GM18519 (cell line): ENCODE results near the gene SUN5.
"Not testable (repeated sequence)": the region's sequence is repeated elsewhere in the genome, so short reads cannot be mapped to it uniquely, and the experiment has no call there.

Experiments
- ATAC-seq: cut with Tn5 transposase; IDR thresholded peaks from one replicate; pipeline ENCODE4 v1.9.1; 2021; ENCODE audit warnings: mild to moderate bottlenecking, moderate library complexity; ENCODE audit not compliant: unreplicated experiment, low FRiP score

SUN5 gene

GRCh38 chr20:32979201-32979998, 24.8 kb downstream of the SUN5 start:
- no peak for ATAC-seq

GRCh38 chr20:32978009-32978335, 26.3 kb downstream of the SUN5 start:
- no peak for ATAC-seq

DNA sequence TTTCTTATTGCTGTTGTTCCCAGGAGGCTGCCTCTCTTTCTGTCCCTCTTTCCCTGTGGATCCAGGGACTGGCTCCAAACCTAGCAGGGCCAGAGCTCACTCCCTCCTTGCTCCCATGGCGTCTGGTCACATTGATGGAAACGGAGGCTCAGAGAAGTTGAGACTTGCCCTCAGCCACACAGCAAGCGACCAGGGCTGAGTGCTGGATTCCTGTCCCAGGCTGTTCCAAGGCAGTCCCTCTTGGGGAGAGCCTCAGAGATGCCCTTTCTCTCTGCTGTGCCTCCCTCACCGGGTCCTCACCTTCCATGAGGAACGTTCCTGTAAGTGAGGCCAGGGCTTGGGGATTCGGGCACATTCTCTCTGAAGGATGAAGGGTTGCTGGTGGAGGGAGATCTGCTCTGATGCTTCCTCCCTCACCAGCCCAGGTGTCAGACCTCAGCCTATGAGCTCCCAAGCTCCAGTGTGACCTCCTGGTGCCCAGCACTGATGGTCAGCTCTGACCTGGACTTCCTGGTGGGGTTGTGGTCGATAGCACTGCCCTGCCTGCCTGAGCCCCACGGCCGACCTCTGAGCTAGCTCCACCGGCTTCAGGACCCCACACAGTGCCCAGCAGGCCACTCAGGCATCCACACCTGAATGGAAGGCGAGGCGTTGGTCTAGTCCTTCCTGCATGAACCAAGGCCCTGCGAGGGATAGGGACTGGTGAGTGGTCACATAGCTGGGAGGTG, 26.8 kb downstream of the SUN5 start:
- no peak for ATAC-seq

- no peak for ATAC-seq
Measured at GRCh38 chr20:32976746-32977145, 27.5 kb downstream of the SUN5 start.

GRCh38 chr20:32975698-32976674, 28.2 kb downstream of the SUN5 start:
- no peak for ATAC-seq

DNA sequence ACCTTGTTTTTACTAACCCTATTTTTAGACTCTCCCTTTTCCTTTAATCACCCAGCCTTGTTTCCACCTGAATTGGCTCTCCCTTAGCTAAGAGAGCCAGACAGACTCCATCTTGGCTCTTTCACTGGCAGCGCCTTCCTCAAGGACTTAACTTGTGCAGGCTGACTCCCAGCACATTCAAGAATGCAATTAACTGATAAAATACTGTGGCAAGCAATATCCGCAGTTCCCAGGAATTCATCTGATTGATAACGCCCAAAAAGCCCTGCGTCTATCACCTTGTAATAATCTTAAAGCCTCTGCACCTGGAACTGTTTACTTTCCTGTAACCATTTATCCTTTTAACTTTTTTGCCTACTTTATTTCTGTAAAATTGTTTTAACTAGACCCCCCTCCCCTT, 29.1 kb downstream of the SUN5 start:
- not testable (repeated sequence) for ATAC-seq

- not testable (repeated sequence) for ATAC-seq
Measured at GRCh38 chr20:32974204-32975064, 29.8 kb downstream of the SUN5 start.

DNA sequence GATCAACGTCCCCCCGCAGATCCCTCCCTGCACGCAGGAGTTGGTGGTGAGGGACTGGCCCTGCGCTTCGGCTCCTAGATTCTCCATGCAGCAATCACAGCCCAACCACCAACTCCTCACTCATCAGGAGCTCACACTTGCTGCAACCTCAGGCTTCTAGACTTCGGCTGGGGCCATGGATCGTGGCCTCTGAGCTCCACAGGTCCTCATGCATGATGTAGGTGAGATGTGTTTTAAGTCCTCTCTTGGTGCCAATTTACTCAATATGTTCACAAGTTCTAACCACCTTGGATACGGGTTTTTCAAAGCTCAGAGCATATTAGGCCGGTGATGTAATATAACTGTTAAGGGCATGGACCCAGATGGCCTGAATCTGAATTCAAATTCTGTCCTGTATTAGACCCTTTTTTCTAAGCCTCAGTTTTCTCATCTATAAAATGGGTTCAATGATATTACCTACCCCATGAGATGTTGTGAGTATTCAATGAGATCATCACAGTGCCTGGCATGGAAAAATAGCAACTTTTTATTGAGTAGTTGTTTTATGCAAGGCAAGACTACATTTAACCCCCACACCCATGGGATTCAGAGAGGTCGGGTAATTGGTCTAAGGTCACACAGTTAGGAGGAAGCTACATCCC, 31.0 kb downstream of the SUN5 start:
- ATAC-seq = no peak

DNA sequence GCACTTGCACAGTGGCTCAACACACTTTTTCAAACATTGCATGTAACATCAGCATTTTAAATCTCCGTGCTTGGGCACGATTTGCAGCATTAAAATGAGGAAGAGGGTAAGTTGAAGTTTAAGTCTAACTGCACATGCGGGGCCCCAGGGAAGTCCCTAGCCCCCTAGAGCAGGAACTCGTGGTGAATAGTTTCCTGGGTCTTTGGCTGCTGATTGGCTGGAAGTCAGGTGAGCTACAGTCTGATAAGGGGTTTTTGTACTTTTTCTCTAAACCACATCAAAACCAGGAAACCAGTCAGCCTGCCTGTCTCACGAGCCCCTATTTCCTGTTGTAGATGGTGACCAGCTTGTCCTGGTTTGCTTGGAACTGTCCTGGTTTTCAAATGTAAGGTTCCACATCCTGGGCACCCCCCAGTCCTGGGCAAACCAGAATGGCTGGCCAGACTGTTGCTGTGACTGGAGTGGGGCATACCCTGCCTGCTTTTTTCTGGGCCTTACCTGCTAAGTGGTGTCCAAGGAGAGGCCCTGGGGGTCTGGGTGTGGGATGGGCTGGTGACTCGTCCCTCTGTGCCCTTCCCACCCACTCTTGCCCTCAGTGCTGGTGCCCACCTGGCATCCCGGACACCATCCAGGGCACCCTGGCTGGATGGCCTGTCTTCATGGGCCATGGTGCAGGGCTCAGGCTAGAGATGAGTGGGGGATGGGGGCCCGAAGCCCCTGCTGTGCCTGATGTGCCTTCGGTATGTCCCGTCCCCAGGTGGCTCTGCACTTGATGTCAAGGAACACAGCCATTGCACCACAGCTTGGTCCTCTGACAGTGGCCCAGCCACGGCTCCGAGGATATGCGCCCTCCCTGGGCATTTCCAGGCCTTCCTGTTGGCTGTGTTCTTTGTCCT, 31.8 kb downstream of the SUN5 start:
- ATAC-seq = peak; percentile 71

- ATAC-seq = no peak
Measured at GRCh38 chr20:32971703-32972161, 32.5 kb downstream of the SUN5 start.

DNA sequence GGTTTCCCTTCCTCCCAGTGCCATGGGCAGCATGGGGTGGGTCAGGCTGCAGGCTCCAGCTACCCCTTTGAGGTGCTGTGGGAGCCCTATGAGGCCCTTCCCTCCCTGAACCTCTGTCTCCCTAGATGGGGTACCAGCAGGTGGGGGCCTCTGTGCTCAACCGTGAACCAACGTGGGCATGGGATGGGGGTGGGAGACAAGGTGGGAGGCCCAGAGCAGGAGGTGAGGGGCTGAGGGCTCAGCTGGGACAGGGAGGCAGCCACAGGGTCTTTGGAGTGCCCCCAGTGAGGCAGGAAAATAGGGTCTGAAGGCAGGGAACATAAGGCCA, 33.3 kb downstream of the SUN5 start:
- ATAC-seq = no peak

GRCh38 chr20:32970115-32970972, 33.9 kb downstream of the SUN5 start:
- no peak for ATAC-seq

DNA sequence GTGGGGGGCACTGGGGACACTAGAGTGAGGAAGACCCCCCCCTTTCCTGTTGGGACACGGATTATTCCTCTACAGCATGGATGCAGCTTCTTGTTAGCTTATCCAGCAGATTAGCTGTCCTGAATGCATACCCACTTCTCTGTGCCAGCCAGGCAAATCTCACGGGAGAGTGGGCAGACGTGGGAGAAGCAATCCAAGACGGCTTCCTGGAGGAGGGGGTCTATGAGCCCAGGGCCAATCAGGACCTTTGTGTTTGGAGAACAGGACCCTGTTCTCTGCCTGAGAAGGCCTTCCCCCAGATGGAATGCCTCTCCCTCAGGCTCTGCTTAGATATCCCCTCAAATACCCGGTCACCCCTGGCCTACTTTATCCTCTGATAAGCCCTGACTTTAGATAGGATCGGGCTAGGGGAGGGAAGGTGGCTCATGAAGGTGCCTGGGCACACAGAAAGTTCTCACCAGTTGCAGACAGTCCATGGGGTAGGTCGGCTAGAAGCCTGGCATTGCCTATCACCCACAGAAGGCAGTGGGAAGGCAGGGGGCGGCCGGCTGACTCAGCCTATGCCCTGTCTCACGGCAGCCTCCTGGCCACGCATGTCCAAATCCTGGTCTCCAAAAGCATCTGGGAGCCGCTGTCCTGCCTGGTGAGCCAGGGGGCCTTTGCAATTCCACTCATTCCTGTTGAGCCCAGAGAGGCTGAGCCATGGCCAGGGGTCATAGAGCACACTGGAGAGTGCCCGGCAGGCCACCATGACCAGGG, 34.7 kb downstream of the SUN5 start:
- ATAC-seq = no peak

DNA sequence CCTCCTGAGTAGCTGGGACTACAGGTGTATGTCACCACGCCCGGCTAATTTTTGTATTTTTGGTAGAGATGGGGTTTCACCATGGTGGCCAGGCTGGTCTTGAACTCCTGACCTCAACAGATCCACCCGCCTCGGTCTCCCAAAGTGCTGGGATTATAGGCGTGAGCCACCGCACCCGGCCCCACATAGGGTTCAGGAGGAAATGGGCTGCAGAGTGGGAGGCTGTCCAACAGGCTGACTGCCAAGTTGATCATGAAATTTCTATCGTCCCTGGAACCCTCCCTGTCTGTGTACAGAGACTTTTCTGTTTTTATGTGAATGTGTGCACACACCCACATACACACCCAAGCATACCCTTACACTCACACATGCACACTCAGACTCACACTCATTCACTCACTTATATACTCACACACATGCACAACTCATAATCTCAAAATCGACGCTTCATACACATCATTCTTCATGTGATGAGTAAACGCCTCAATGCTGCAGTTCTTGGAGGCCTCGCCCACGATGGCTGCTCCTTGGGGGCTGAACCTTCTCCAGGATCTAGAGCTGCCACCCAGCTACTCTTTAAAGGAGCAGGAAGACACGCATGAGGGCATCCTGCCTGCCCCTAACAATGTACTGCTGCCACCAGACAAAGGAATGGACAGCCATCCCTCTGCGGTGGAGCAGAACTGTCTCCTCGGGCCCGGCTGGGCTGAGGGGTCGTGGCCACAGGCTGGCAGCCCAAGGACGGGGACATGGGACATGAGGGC, 35.6 kb downstream of the SUN5 start:
- no peak for ATAC-seq

DNA sequence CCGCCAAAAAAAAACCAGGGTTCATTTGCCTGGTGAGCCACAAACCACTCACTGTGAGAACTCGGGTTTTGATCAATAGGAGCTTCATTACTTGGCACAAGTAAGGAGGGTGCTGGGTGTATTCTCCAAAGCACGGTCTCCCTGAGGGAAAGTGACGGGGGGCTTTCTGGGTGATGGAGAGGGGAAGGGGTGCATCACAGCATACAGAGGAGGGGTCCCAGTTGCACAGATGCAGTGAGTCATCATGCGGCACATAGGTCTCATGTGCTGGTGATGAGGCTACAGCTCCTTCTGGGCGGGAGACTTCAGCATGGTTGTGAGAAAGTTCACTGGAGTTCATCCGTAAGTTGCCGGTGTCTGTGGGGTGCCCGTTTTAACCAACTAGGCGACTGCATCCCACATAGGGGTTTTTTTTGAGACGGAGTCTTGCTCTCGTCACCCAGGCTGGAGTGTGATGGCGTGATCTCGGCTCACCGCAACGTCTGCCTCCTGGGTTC, 36.2 kb downstream of the SUN5 start:
- ATAC-seq = no peak
